IPS-NIHi7 (cell line): Measurements from ENCODE around the gene TAS2R5.
"Not testable (repeated sequence)": the region's sequence is repeated elsewhere in the genome, so short reads cannot be mapped to it uniquely, and the experiment has no call there.

Source experiments
- DNase-seq: peaks from one replicate; pipeline ENCODE4 v3.0.0; 2012; ENCODE audit warnings: mixed read lengths; ENCODE audit errors: extremely low spot score

The TAS2R5 gene, protein sequence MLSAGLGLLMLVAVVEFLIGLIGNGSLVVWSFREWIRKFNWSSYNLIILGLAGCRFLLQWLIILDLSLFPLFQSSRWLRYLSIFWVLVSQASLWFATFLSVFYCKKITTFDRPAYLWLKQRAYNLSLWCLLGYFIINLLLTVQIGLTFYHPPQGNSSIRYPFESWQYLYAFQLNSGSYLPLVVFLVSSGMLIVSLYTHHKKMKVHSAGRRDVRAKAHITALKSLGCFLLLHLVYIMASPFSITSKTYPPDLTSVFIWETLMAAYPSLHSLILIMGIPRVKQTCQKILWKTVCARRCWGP

DNA sequence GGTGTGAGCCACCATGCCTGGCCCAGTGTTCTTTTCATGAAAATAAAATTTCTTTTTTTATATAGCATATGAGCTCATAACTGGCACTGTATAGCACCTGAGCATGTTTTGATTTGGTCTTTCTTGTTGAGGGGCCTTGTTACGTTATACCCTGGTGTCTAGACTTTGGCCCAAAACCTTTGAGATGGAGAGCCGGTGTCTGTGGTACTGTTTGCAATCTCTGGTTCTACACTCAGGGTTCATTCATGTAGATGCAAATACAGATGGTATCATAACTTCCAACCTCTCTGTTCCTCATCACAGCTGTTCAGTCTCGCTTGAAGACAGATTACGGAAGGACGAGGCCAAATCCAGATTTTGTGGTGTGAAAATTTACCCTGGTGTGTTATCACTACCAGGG lies at the start of gene TAS2R5:
TAS2R5 (plus strand) TSS at position 301 of the 400 bp plus-strand sequence. CDS start 145 bp downstream, outside the sequence.
- DNase-seq = no peak

DNA sequence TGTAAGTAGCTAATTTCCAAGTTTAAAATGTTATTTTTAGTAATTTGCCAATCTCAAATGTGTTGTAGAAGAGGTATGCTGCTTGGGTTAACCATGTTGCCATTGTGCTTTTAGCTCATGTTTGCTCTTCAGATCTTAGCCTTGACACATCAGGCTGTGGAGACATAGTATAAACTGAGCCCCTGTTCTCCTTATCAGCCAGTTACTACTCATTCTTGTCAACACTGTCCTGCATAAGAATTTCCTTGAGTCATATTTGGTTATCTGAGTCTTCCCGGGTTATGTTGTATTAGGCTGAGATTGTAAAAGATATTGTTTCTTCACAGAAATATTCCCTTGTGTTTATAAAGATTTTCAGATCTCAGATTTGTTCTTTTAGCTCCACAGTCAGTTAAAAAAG lies 47.8 kb upstream of the TAS2R5 start:
- DNase-seq = no peak

DNA sequence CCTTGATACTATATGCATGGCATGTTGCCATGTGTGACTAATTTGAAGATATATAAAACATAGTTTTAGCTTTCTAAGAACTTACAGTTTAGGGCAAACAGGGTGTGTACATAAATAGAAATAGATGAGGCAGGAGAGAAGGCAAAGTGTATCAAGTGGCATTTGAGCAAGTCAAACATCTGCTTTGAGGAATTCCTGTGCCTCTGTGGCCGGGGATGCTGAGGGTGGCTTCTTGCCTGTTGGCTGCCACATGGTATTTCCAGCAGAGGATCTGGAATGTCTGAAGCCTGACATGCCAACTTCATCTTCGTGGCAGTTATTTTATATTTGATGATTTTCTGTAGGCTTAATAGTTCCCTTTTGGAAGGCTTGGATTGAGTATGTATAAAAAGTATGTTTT lies 45.9 kb upstream of the TAS2R5 start:
- DNase-seq = no peak

DNA sequence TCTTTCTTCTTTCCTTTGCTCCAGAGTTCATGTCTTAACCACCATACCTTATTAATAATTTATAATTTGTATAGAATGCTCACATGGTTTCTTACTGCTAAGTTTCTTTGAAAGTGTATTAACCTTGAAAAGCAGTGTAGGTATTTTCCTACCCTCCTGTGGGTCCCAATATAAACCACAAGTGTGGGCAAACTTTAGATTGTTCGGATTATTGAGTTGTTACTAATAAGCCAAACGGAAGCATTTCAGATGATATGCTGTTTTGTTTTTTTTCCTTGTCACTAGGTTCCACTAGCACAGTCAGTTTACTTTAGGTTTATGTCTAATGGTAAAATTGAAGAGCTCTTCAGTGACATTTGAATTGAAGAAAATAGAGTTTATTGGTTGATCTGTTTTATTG lies 41.6 kb upstream of the TAS2R5 start:
- no peak for DNase-seq

DNA sequence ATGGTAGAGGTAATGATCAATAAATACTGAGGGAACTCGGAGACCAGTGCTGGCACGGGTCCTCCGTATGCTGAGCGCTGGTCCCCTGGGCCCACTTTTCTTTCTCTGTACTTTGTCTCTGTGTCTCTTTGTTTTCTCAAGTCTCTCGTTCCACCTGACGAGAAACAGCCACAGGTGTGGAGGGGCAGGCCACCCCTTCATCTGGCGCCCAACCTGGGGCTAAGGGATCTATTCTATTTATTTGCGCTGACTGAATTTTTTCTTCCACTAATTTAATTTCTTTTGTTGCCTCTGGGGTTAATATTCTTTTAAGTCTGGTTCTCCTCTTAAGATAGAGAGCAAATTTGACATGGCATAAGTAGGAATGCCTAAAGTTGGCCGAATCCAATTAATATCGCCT lies 38.1 kb upstream of the TAS2R5 start:
- not testable (repeated sequence) for DNase-seq

DNA sequence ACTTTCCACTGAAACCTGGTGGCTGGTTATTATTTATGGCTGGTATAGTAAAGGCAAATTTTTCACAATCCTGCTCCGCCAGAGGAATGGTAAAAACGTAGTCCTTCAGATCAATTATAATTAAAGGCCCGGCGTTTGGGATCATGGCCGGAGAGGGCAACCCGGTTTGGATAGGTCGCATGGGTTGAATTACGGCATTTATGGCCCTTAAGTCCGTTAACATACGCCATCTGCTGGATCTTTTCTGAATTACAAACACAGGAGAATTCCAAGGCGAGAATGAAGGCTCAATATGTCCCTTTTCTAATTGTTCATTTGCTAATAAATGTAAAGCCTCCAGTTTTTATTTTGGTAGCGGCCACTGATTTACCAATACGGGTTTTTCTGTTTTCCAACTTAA lies 37.4 kb upstream of the TAS2R5 start:
- DNase-seq = peak; percentile 42

DNA sequence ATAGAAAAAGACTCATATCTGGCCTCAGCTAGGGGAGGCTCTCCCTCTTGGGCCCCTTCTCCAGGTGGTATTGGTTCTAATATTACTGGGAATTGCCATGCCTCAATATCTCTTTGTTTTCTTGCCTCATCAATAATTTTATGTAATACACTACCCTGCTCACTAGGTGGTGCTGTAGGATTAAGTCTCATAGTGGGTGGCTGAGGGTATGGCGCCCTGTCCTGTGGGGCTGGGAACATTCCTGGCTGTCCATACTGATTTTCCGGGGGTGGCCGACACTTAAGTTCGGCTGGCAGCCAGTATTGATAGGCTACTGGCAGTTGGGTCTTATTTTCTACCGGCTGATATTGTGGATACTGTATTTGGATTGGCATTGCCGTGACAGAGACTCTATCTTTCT lies 35.1 kb upstream of the TAS2R5 start:
- peak; percentile 64 for DNase-seq

DNA sequence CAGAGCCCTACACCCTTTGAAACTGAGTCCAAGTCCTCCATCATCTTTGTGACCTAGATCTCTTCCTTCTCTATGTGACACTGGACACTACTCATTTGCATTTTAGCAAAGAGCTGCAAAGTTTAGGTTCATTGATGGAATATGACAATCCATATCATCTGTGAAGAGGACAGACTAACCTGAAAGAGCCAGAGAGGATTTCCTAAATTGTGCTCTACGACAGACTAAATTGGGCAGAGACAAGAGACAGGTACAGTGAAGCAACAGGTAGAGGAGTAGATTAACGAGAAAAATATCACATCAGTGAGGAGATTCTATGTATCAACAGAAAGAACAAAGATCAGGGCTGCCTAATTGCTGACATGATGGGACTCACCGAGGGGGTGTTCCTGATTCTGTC lies 26.2 kb upstream of the TAS2R5 start, which contains the start of gene TAS2R3:
TAS2R3 (plus strand) TSS at position 301 of the 400 bp plus-strand sequence; CDS start at position 363, 62 bp downstream.
- no peak for DNase-seq

DNA sequence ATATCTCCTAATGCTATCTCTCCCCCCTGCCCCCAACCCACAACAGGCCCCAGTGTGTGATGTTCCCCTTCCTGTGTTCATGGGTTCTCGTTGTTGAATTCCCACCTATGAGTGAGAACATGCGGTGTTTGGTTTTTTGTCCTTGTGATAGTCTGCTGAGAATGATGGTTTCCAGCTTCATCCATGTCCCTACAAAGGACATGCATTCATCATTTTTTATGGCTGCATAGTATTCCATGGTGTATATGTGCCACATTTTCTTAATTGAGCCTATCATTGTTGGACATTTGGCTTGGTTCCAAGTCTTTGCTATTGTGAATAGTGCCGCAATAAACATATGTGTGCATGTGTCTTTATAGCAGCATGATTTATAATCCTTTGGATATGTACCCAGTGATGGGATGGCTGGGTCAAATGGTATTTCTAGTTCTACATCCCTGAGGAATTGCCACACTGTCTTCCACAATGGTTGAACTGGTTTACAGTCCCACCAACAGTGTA lies 19.9 kb upstream of the TAS2R5 start:
- DNase-seq = not testable (repeated sequence)

DNA sequence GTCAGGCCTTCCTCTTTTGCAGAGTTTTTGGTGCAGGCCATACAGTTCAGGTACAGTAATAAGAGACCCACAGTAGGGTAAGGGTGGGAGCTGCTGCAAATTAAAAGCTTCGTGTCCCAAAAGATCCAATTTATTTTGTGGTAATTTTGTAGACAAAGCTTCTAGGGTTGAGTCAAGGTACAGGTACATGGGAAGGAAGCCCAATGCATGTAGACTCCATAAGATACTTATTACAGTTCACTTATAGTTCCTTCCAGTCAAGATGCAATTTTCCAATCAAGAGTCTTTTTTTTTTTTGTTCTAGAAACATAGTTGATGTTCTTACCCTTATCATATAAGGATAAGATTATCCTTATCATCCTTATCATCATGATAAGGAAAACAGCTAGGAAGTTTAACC lies 13.6 kb upstream of the TAS2R5 start, which contains the start of gene TAS2R4:
TAS2R4 (plus strand) TSS at position 301 of the 400 bp plus-strand sequence. CDS start 1,815 bp downstream, outside the sequence.
- DNase-seq = no peak

DNA sequence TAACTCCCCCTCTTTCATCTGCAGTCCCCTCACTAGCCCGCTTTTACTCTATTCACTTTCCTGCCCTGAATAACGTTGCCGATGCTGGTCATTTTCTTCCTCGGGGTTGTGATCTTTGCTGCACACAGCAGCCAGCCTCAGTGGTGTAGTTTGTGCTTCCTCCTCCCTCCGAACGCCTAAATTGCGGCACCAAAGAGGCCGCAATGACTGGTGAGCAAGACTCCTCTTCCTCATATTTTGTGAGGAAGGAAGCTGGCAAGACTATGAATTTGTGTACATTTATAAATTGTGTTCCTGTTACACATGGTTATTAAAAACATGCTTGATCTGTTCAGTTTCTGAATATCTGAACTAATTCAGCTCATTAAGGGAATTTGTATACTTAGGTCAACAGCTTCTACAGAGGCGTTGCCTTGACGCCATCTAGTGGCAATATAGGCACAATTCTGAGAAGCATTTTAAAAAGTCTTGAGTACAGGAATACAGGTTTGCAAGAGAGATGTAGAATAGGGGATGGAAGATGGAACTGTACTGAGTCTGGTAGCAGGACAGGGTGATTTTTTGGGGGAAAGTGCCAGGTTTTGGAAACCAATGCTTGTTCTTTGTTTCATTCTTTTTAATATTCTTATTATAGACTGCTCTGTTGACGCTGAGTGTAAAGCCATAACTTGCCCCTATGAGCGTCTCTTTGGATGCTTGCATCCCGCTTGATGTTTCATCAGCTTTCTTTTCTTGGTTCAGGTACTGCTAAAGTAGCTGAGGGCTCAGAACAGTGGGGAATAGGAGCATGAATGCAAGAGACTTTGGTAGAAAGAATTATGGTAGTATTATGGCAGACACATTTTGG lies 4.1 kb upstream of the TAS2R5 start:
- DNase-seq = peak; percentile 63

DNA sequence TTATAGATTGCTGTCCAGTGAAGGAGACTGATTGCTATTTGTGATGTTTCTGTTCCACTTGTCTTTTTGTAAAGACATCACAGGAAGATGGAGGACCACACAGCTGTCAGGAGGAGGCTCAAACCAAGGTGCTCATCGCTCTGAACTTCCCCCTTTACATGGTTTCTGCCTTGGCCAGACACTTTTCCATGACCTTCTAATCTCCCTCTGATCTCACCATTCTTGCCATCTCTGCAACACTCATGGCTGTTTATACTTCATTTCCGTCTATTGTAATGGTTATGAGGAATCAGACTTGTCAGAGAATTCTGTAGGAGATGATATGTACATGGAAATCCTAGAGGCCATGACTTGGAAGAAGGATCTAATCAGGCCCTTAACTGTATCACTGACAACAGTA lies 1.7 kb upstream of the TAS2R5 start:
- DNase-seq = no peak

DNA sequence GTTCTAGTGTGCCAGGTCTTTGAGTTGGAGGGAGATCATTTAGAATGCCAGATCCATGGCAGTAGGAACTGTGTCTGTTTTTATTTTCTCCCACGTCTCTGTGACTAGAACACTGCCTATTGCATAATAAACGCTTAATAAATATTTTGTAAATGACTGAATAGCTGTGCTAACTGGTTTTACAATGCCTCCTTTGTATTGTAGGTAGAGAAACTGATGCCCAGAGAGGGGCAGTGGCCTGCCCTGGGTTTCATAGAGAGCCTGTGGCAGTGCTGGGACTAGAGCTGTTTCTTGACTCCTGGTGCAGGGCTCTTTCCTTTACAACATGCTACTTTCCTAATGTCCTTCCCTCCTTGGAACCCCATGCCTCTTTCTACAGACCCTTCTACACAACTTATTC lies 2.5 kb downstream of the TAS2R5 start:
- DNase-seq = no peak

DNA sequence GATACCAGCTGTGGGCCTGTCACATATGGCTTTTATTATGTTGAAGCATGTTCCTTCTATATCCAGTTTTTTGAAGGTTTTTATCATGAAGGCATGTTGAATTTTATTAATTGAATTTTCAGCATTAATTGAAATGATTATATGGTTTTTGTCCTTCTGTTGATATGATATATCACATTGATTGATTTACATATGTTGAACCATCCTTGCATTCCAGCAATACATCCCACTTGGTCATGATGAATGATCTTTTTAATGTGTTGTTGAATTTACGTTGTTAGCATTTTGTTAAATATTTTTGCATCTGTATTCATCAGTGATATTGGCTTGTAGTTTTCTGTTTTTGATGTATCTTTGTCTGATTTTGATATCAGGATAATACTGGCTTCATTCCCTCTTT lies 30.1 kb downstream of the TAS2R5 start:
- no peak for DNase-seq

DNA sequence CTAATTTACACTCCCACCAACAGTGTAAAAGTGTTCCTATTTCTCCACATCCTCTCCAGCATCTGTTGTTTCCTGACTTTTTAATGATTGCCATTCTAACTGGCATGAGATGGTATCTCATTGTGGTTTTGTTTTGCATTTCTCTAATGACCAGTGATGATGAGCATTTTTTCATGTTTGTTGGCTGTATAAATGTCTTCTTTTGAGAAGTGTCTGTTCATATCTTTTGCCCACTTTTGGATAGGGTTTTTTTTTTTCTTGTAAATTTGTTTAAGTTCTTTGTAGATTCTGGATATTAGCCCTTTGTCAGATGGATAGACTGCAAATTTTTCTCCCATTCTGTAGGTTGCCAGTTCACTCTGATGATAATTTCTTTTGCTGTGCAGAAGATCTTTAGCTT lies 32.4 kb downstream of the TAS2R5 start:
- DNase-seq = not testable (repeated sequence)

DNA sequence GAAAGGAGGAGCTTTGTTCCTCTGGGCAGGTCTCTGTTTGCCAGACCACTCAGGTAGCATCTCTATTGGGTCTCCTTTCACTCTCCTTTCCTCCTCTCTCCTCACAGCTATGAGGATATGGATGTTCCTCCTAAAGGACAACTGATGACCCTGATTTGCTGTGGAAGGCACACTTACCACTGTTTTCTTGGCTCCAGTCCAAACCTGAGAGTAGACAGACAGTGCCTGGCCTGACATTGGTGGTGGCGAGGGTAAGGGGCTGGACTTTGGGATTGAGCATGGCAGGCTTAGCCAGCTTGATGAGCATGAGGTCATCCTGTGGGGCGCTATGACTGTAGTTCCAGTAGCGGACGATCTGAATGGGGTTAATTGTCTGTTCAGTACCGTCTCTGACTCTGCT lies 47.7 kb downstream of the TAS2R5 start:
- no peak for DNase-seq

DNA sequence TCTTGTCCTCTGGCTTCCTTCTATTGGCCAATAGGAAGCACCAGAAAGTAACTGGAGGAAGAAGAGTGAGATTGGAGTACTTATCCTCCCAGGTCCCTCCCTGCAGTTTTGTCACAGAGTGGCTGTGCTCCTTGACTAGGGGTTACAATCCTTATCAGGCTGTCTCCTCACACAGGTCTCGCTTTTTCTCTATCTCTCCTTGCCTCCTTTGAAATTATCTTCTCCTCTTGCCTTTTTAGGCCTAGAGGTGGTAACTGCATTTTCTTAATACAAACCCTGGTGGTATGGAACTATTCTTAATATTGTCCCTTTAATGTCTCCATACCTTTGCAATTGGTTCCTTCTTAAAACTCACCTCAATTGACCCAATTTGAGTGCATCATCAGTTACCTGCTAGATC lies 48.6 kb downstream of the TAS2R5 start:
- DNase-seq = no peak

DNA sequence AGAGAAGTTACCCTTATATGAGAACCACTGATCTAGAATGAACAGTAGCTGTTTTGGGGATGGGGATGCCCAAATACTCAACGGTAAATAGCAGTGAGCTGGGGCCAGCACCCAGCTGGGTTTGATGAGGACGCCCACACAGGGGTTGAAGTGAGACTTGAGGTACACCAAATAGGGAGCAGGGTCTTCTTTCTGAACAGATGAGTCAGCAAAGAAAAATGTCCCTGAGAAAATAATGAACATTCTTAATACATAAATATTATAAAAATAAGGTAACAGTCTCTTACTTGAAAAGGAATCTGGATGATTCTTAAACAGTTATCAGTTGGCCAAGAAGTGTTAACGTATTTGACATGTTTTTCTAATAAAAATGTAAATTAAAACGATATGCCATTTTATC lies 49.2 kb downstream of the TAS2R5 start:
- no peak for DNase-seq

DNA sequence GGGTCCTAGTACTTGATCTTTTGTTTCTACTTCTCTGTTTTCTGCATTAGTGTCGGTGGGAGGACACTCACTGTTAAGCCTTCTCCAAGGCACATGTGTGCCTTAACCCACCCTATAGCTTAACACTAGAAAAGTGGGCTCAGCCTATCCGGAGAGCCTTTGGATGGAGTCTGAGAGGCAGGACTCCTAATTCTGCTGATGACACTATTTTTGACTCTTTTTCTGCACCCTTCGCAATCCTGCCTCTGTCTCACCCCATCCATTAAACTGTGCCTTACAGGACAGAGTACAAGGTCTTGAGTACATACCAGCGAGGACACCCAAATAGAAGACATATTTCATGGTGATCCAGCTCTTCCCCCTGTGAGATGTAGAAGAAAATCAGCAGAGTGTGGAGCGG lies 50.7 kb downstream of the TAS2R5 start:
- no peak for DNase-seq
